K562 (cell line): ENCODE results near the gene RFLNA. TPM values are rescaled to one million over a fixed set of nuclear protein-coding genes. Genes with fewer than 3 reads are reported as not detected.

ENCODE experiments used
- ATAC-seq: fragments of 200-7000 bp; cut with Tn5 transposase; 3 replicates; pipeline ENCODE4 v1.9.1; 2020; ENCODE audit warnings: moderate library complexity
- BruUV-seq: library from RNA; stranded (reverse); fragments of 400-500 nt; replicated peaks from 2 replicates; lab custom pipeline; 2021; lab: Mats Ljungman, UMichigan
- CTCF ChIA-PET: fragments of 300-600 bp; formaldehyde crosslinking; extraction: SDS; loops from one replicate; lab custom pipeline; 2021; ENCODE audit warnings: low intra/inter-chr PET ratio; lab: Yijun Ruan, JAX
- POLR2A ChIA-PET: fragments of 300-600, 350-650 bp; sonication (Branson Sonifier 250); formaldehyde crosslinking; extraction: SDS; loops from one replicate; lab custom pipeline; 2021; ENCODE audit warnings: antibody characterized with exemption, inconsistent platforms; lab: Yijun Ruan, JAX
- DNase-seq, 4 experiments: peaks; one replicate each; pipeline versions ENCODE4 v3.0.0 to v3.0.0-alpha.2; 2011 to 2018; ENCODE audit warnings: low spot score in 3 of 4, mixed read lengths in 3 of 4; ENCODE audit errors: extremely low read depth in 1 of 4
- FAIRE-seq: peaks from 2 replicates; lab custom pipeline; 2011; peaks lifted over from hg19 to GRCh38; lab: Jason Lieb, UNC
- H2AFZ ChIP-seq: 2 replicates; pipeline ENCODE4 v1.6.0; 2011; ENCODE audit warnings: low read depth, low read length, control low read depth, inconsistent platforms
- H3K27ac ChIP-seq: fragments of 200-600 bp; 3 replicates; pipeline ENCODE4 v1.8.0; 2011; ENCODE audit warnings: low read depth, mild to moderate bottlenecking, control low read depth, inconsistent platforms, low read length, moderate library complexity, mixed read lengths; ENCODE audit errors: extremely low read depth
- H3K27me3 ChIP-seq, 2 experiments: fragments of 300-600 bp in 1 of 2; 2 replicates in 1 of 2; 3 replicates in 1 of 2; pipeline versions ENCODE4 v1.6.0 to v1.8.0; 2011; ENCODE audit warnings: inconsistent platforms in 2 of 2, low read length in 2 of 2, mild to moderate bottlenecking in 1 of 2, mixed read lengths in 1 of 2, moderate library complexity in 1 of 2; ENCODE audit not compliant: control insufficient read depth in 2 of 2, insufficient read depth in 2 of 2
- H3K36me3 ChIP-seq: fragments of 300-600 bp; 3 replicates; pipeline ENCODE4 v1.8.0; 2011; ENCODE audit warnings: mild to moderate bottlenecking, low read length, inconsistent platforms; ENCODE audit not compliant: control insufficient read depth, insufficient read depth
- H3K4me1 ChIP-seq, 2 experiments: fragments of 200-600 bp in 1 of 2; replicated peaks in 1 of 2; 2 replicates in 1 of 2; 3 replicates in 1 of 2; pipeline versions ENCODE4 v1.5.1 to v1.8.0; 2011; ENCODE audit warnings: inconsistent platforms in 2 of 2, low read length in 2 of 2, mild to moderate bottlenecking in 1 of 2, mixed read lengths in 1 of 2, moderate library complexity in 1 of 2; ENCODE audit not compliant: control insufficient read depth in 2 of 2, insufficient read depth in 2 of 2
- H3K4me2 ChIP-seq: 2 replicates; pipeline ENCODE4 v1.6.1; 2011; ENCODE audit warnings: low read length, control low read depth, inconsistent platforms, mixed read lengths; ENCODE audit not compliant: insufficient read depth
- H3K4me3 ChIP-seq: fragments of 200-600 bp; sonication (generic), shearing (Covaris generic); 2 replicates; pipeline ENCODE4 v1.5.1; 2016; ENCODE audit warnings: control low read depth, inconsistent platforms
- H3K79me2 ChIP-seq: fragments of 200-600 bp; 3 replicates; pipeline ENCODE4 v1.8.0; 2011; ENCODE audit warnings: low read length, inconsistent platforms; ENCODE audit not compliant: control insufficient read depth, insufficient read depth
- H3K9ac ChIP-seq, 2 experiments: 2 replicates each; pipeline versions ENCODE4 v1.6.0 to v1.6.1; 2011; ENCODE audit warnings: low read depth in 2 of 2, low read length in 2 of 2, control low read depth in 1 of 2, inconsistent platforms in 1 of 2, mild to moderate bottlenecking in 1 of 2, mixed read lengths in 1 of 2; ENCODE audit not compliant: insufficient read depth in 1 of 2
- H3K9me1 ChIP-seq: one replicate; pipeline ENCODE4 v1.6.0; 2011; ENCODE audit warnings: inconsistent platforms, mild to moderate bottlenecking, low read length, moderate library complexity; ENCODE audit not compliant: control insufficient read depth, insufficient read depth
- H3K9me3 ChIP-seq: replicated peaks from 2 replicates; pipeline ENCODE4 v1.5.1; 2011; ENCODE audit warnings: low read depth, low read length, inconsistent platforms; ENCODE audit not compliant: control insufficient read depth, insufficient read depth
- H4K20me1 ChIP-seq: replicated peaks from 2 replicates; pipeline ENCODE4 v1.6.1; 2011; ENCODE audit warnings: low read length, inconsistent platforms, mixed read lengths; ENCODE audit not compliant: control insufficient read depth, insufficient read depth
- EGR1 ChIP-seq: fragments of 450-650 bp; conservative IDR thresholded peaks from 2 replicates; pipeline ENCODE4 v1.6.1; 2017; ENCODE audit warnings: mild to moderate bottlenecking
- HLTF ChIP-seq: fragments of 450-650 bp; IDR thresholded peaks from 2 replicates; pipeline ENCODE4 v1.6.1; 2016
- MCM3 ChIP-seq: fragments of 450-650 bp; IDR thresholded peaks from 2 replicates; pipeline ENCODE4 v1.6.1; 2016
- PRMT5 ChIP-seq: sonication (generic); formaldehyde crosslinking; IDR thresholded peaks from 2 replicates; pipeline ENCODE4 v1.5.0; 2020; ENCODE audit warnings: missing genetic modification reagents
- TRIM28 ChIP-seq: fragments of 450-650 bp; IDR thresholded peaks from 2 replicates; pipeline ENCODE4 v1.6.1; 2017
- ZNF316 ChIP-seq: fragments of 450-650 bp; IDR thresholded peaks from 2 replicates; pipeline ENCODE4 v1.6.1; 2016
- WGBS: fragments of 100-300 bp; shearing (Covaris generic); methylation state at CpG from one replicate; pipeline ENCODE4 v1.1.6; 2016; ENCODE audit warnings: low coverage, mixed read lengths; ENCODE audit not compliant: insufficient coverage; ENCODE audit errors: missing lambda C conversion rate; 5-methylcytosine and 5-hydroxymethylcytosine counted together
- in situ Hi-C: fragments of 300-500 bp; cut with MboI; formaldehyde crosslinking; loops from 4 replicates; pipeline ENCODE4 v1.15.0; 2018; ENCODE audit warnings: inconsistent platforms, mixed read lengths
- intact Hi-C: fragments of 100-400 bp; cut with micrococcal nuclease; formaldehyde crosslinking; loops from 2 replicates; pipeline ENCODE4 v1.14.2; 2022
- polyA plus RNA-seq, 8 experiments: library from polyadenylated mRNA; depleted of rRNA in 4 of 8; stranded (reverse) in 5 of 8; unstranded in 3 of 8; fragments of >200 nt; fragmentation: Nextera tagmentation in 2 of 8; fragmentation: Illumina TruSeq in 1 of 8; extraction: Ambion mirVana in 2 of 8; extraction: Trizol in 1 of 8; gene quantifications; 2 replicates each; pipeline versions ENCODE4 v1.2.1 to v1.2.3, GENCODE V29; 2011 to 2014; ENCODE audit warnings: inconsistent platforms in 1 of 8, missing spikeins in 1 of 8
- total RNA-seq, 7 experiments: library from RNA; depleted of rRNA in 6 of 7; stranded (reverse); fragments of >200 nt in 6 of 7; fragmentation: Illumina TruSeq in 2 of 7; extraction: Trizol in 2 of 7; gene quantifications; 2 replicates each; pipeline versions ENCODE4 v1.2.1 to v1.2.3, GENCODE V29; 2011 to 2021; ENCODE audit warnings: low replicate concordance in 1 of 7

Gene RFLNA
- total and polyA plus RNA-seq, 9 of the 15 experiments (the other 6 are each of a cell fraction or from before 2014, with no cell fraction given) = not detected

GRCh38 chr12:124304314-124304790 lies 9.5 kb downstream of the RFLNA start:
- Histone ChIP-seq H3K9ac (no peak overlapping the region), H3K79me2 (no peaks in the 10 kb centered on the region), H3K4me2 (no peak overlapping the region), H2AFZ (no peak overlapping the region), H3K27ac (no peak overlapping the region), H3K9me1 (no peaks in the 10 kb centered on the region)
- FAIRE-seq = no peak
- CTCF ChIA-PET = no interaction called here
- TF ChIP-seq MCM3 (no peak), EGR1 (peak; percentile 26), ZNF316 (no peak)
- TF ChIP-seq, all 486 proteins: peak for 1
- 23% methylated on average over 17 of the region's 20 CpGs for WGBS
- H3K4me1 ChIP-seq = peaks cover 0 to 30% of the 10 kb centered on the region in 2 experiments; a peak in 2 of 5 replicates
- H4K20me1 ChIP-seq = peaks cover 9% of the 10 kb centered on the region; the same call in 1 of the 2 replicates
- DNase-seq (no peak), ATAC-seq (no peak)
- H3K36me3 ChIP-seq = no peaks in the 10 kb centered on the region
- in situ Hi-C loops = no loop called here
- intact Hi-C loops = loop anchor here (10.0 kb wide), 1 partner anchor 140 kb away; no protein-coding TSS in a partner anchor
- H3K9me3 ChIP-seq = no peaks in the 10 kb centered on the region
- no TSS peak for BruUV-seq
- POLR2A ChIA-PET = interaction anchor here (0.6 to 0.9 kb wide), 2 partner anchors 10 to 26 kb away, joined by 3 to 4 read pairs; no protein-coding TSS in a partner anchor
- H3K27me3 ChIP-seq = peaks cover 36 to 92% of the 10 kb centered on the region in 2 experiments; a peak in 4 of 5 replicates
- no peak overlapping the region for H3K4me3 ChIP-seq

- no peak for TF ChIP-seq TRIM28
- TF ChIP-seq HLTF = no peak
- no peak for TF ChIP-seq PRMT5 (CRISPR knock-in tag)
- TF ChIP-seq, all 486 proteins: peak for 0
- Histone ChIP-seq H3K27ac (no peak overlapping the region), H3K79me2 (no peaks in the 10 kb centered on the region), H2AFZ (no peak overlapping the region), H3K9me1 (no peaks in the 10 kb centered on the region), H3K36me3 (no peaks in the 10 kb centered on the region), H3K4me3 (no peak overlapping the region), H3K27me3 (peaks cover 36 to 91% of the 10 kb centered on the region in 2 experiments; a peak in 4 of 5 replicates), H3K9ac (no peak overlapping the region), H4K20me1 (peaks cover 9% of the 10 kb centered on the region; the same call in 1 of the 2 replicates), H3K4me2 (no peak overlapping the region), H3K4me1 (peaks cover 0 to 30% of the 10 kb centered on the region in 2 experiments; a peak in 2 of 5 replicates), H3K9me3 (no peaks in the 10 kb centered on the region)
- DNase-seq (no peak), ATAC-seq (no peak), FAIRE-seq (no peak)
- in situ Hi-C loops (no loop called here), intact Hi-C loops (loop anchor here (10.0 kb wide), 1 partner anchor 140 kb away; no protein-coding TSS in a partner anchor)
- WGBS = 7% methylated on average over 9 of the region's 10 CpGs
- POLR2A ChIA-PET = interaction anchor here (0.6 kb wide), 1 partner anchor 43 kb away, joined by 3 read pairs; no protein-coding TSS in a partner anchor
- BruUV-seq = no TSS peak
- CTCF ChIA-PET = no interaction called here
These were observed 10.2 kb downstream of the RFLNA start for GRCh38 chr12:124305136-124305535.
